HEK293 (cell line): Measurements from ENCODE around the gene LSM11.

Experiments
- CTCF ChIA-PET: fragments of 350-600 bp; formaldehyde crosslinking; extraction: SDS; loops from one replicate; lab custom pipeline; 2021; ENCODE audit warnings: antibody characterized with exemption; lab: Yijun Ruan, JAX
- POLR2A ChIA-PET: fragments of 300-600 bp; formaldehyde crosslinking; extraction: SDS; loops from one replicate; lab custom pipeline; 2020; ENCODE audit warnings: antibody characterized with exemption, inconsistent platforms; lab: Yijun Ruan, JAX
- H3K27ac ChIP-seq: fragments of 200-500 bp; sonication (Bioruptor generic); 2 replicates; pipeline ENCODE4 v1.5.1; 2014; ENCODE audit warnings: low read depth, low read length, control low read depth, inconsistent platforms; ENCODE audit errors: extremely low read depth
- H3K36me3 ChIP-seq, 2 experiments: fragments of 200-500 bp in 1 of 2; sonication (Bioruptor generic) in 1 of 2; 1 replicate in 1 of 2; 2 replicates in 1 of 2; pipeline ENCODE4 v1.5.1; 2014 to 2017; ENCODE audit warnings: inconsistent platforms in 2 of 2, low read length in 2 of 2; ENCODE audit not compliant: control insufficient read depth in 2 of 2, insufficient read depth in 1 of 2
- H3K4me1 ChIP-seq: fragments of 200-500 bp; sonication (Bioruptor generic); 2 replicates; pipeline ENCODE4 v1.5.1; 2014; ENCODE audit warnings: mild to moderate bottlenecking, low read length, inconsistent platforms; ENCODE audit not compliant: control insufficient read depth, insufficient read depth
- H3K4me3 ChIP-seq: 2 replicates; pipeline ENCODE4 v1.5.1; 2011; ENCODE audit warnings: low read depth, mild to moderate bottlenecking, control low read depth, low read length, moderate library complexity
- H3K9me3 ChIP-seq: fragments of 200-500 bp; sonication (Bioruptor generic); 2 replicates; pipeline ENCODE4 v1.5.1; 2014; ENCODE audit warnings: low read depth, low read length, inconsistent platforms; ENCODE audit not compliant: control insufficient read depth, insufficient read depth
- BCL11B ChIP-seq: fragments of 450-650 bp; formaldehyde crosslinking; IDR thresholded peaks from 2 replicates; pipeline ENCODE4 v1.5.1; 2016; ENCODE audit warnings: low read depth, missing biosample characterization, missing genetic modification characterization
- GFI1B ChIP-seq: fragments of 450-650 bp; formaldehyde crosslinking; IDR thresholded peaks from 2 replicates; pipeline ENCODE4 v1.5.1; 2016; ENCODE audit warnings: missing biosample characterization, missing genetic modification characterization
- PATZ1 ChIP-seq: fragments of 450-650 bp; formaldehyde crosslinking; IDR thresholded peaks from 2 replicates; pipeline ENCODE4 v1.5.1; 2016; ENCODE audit warnings: missing biosample characterization, missing genetic modification characterization
- SALL2 ChIP-seq: fragments of 450-650 bp; formaldehyde crosslinking; IDR thresholded peaks from 2 replicates; pipeline ENCODE4 v1.5.0; 2017; ENCODE audit warnings: missing biosample characterization, mild to moderate bottlenecking, missing genetic modification characterization, borderline replicate concordance
- YY1 ChIP-seq: fragments of 450-650 bp; formaldehyde crosslinking; IDR thresholded peaks from 2 replicates; pipeline ENCODE4 v1.5.1; 2018; ENCODE audit warnings: missing biosample characterization, missing genetic modification characterization
- ZBTB1 ChIP-seq: fragments of 450-650 bp; formaldehyde crosslinking; IDR thresholded peaks from 2 replicates; pipeline ENCODE4 v1.5.1; 2016; ENCODE audit warnings: missing biosample characterization, missing genetic modification characterization
- ZBTB21 ChIP-seq: fragments of 450-650 bp; formaldehyde crosslinking; IDR thresholded peaks from 2 replicates; pipeline ENCODE4 v1.5.1; 2017; ENCODE audit warnings: missing biosample characterization, missing genetic modification characterization
- ZBTB26 ChIP-seq: fragments of 450-650 bp; formaldehyde crosslinking; optimal IDR thresholded peaks from 2 replicates; pipeline ENCODE3; 2016; ENCODE audit warnings: missing biosample characterization, mild to moderate bottlenecking, missing genetic modification characterization
- ZFHX2 ChIP-seq: fragments of 450-650 bp; formaldehyde crosslinking; conservative IDR thresholded peaks from 2 replicates; pipeline ENCODE4 v1.5.1; 2016; ENCODE audit warnings: missing biosample characterization, missing genetic modification characterization
- ZNF175 ChIP-seq: fragments of 450-650 bp; formaldehyde crosslinking; IDR thresholded peaks from 2 replicates; pipeline ENCODE4 v1.5.1; 2016; ENCODE audit warnings: missing biosample characterization, missing genetic modification characterization
- ZNF221 ChIP-seq: fragments of 450-650 bp; formaldehyde crosslinking; IDR thresholded peaks from 2 replicates; pipeline ENCODE4 v1.5.1; 2017; ENCODE audit warnings: missing biosample characterization, missing genetic modification characterization, borderline replicate concordance
- ZNF223 ChIP-seq: fragments of 450-650 bp; formaldehyde crosslinking; IDR thresholded peaks from 2 replicates; pipeline ENCODE4 v1.5.1; 2016; ENCODE audit warnings: missing biosample characterization, missing genetic modification characterization
- ZNF24 ChIP-seq: fragments of 450-650 bp; formaldehyde crosslinking; IDR thresholded peaks from 2 replicates; pipeline ENCODE4 v1.5.1; 2016; ENCODE audit warnings: missing biosample characterization, missing genetic modification characterization
- ZNF26 ChIP-seq: fragments of 450-650 bp; formaldehyde crosslinking; IDR thresholded peaks from 2 replicates; pipeline ENCODE4 v1.5.1; 2016; ENCODE audit warnings: missing biosample characterization, missing genetic modification characterization
- ZNF366 ChIP-seq: fragments of 450-650 bp; formaldehyde crosslinking; conservative IDR thresholded peaks from 2 replicates; pipeline ENCODE4 v1.5.1; 2016; ENCODE audit warnings: missing biosample characterization, missing genetic modification characterization
- ZNF37A ChIP-seq: fragments of 450-650 bp; IDR thresholded peaks from 2 replicates; pipeline ENCODE4 v1.5.1; 2018; ENCODE audit warnings: missing biosample characterization, missing genetic modification characterization
- ZNF426 ChIP-seq: fragments of 450-650 bp; formaldehyde crosslinking; IDR thresholded peaks from 2 replicates; pipeline ENCODE4 v1.5.1; 2017; ENCODE audit warnings: missing biosample characterization, missing genetic modification characterization, mild to moderate bottlenecking, inconsistent platforms, moderate library complexity
- ZNF488 ChIP-seq: fragments of 450-650 bp; formaldehyde crosslinking; IDR thresholded peaks from 2 replicates; pipeline ENCODE4 v1.5.1; 2016; ENCODE audit warnings: missing biosample characterization, missing genetic modification characterization
- ZNF548 ChIP-seq: fragments of 450-650 bp; formaldehyde crosslinking; IDR thresholded peaks from 2 replicates; pipeline ENCODE4 v1.5.1; 2016; ENCODE audit warnings: missing biosample characterization, missing genetic modification characterization
- ZNF629 ChIP-seq: fragments of 450-650 bp; formaldehyde crosslinking; IDR thresholded peaks from 2 replicates; pipeline ENCODE4 v1.5.1; 2017; ENCODE audit warnings: missing biosample characterization, missing genetic modification characterization
- ZNF704 ChIP-seq: fragments of 450-650 bp; formaldehyde crosslinking; IDR thresholded peaks from 2 replicates; pipeline ENCODE4 v1.5.1; 2016; ENCODE audit warnings: missing biosample characterization, missing genetic modification characterization
- ZNF777 ChIP-seq: fragments of 450-650 bp; formaldehyde crosslinking; IDR thresholded peaks from 2 replicates; pipeline ENCODE4 v1.5.1; 2017; ENCODE audit warnings: missing biosample characterization, missing genetic modification characterization, borderline replicate concordance
- ZSCAN4 ChIP-seq: fragments of 450-650 bp; formaldehyde crosslinking; IDR thresholded peaks from 2 replicates; pipeline ENCODE4 v1.5.1; 2017; ENCODE audit warnings: missing biosample characterization, missing genetic modification characterization
- ZXDB ChIP-seq: fragments of 450-650 bp; formaldehyde crosslinking; IDR thresholded peaks from 2 replicates; pipeline ENCODE4 v1.5.1; 2016; ENCODE audit warnings: missing biosample characterization, missing genetic modification characterization

The LSM11 gene

GRCh38 chr5:157799578-157799977 is 56.1 kb downstream of the LSM11 start:
- no peak overlapping the region for H3K27ac ChIP-seq
- no peaks in the 10 kb centered on the region for H3K4me1 ChIP-seq
- H3K36me3 ChIP-seq: peaks cover 28 to 45% of the 10 kb centered on the region in 2 experiments
- no peak for TF ChIP-seq ZNF37A
- TF ChIP-seq GFI1B: no peak
- TF ChIP-seq ZBTB21: no peak
- TF ChIP-seq ZNF366: no peak
- no peak for TF ChIP-seq ZFHX2 (tag by site-specific recombination)
- no peak for TF ChIP-seq ZSCAN4 (tag by site-specific recombination)
- no peak overlapping the region for H3K4me3 ChIP-seq
- ChIA-PET POLR2A (no interaction called here), CTCF (no interaction called here)
- no peaks in the 10 kb centered on the region for H3K9me3 ChIP-seq

GRCh38 chr5:157800137-157800536 is 56.6 kb downstream of the LSM11 start:
- CTCF ChIA-PET: no interaction called here
- H3K36me3 ChIP-seq: peaks cover 33 to 43% of the 10 kb centered on the region in 2 experiments
- POLR2A ChIA-PET: no interaction called here
- H3K27ac ChIP-seq: no peak overlapping the region
- H3K9me3 ChIP-seq: no peaks in the 10 kb centered on the region
- H3K4me3 ChIP-seq: no peak overlapping the region
- no peaks in the 10 kb centered on the region for H3K4me1 ChIP-seq
- TF ChIP-seq ZNF175 (tag by site-specific recombination) (no peak), ZNF548 (tag by site-specific recombination) (no peak), ZNF629 (tag by site-specific recombination) (no peak), ZBTB1 (tag by site-specific recombination) (no peak), ZXDB (tag by site-specific recombination) (no peak), ZNF488 (tag by site-specific recombination) (no peak), ZNF704 (no peak), ZNF24 (tag by site-specific recombination) (no peak), ZNF221 (tag by site-specific recombination) (no peak), ZNF223 (tag by site-specific recombination) (no peak), PATZ1 (tag by site-specific recombination) (no peak), YY1 (tag by site-specific recombination) (no peak), ZNF26 (tag by site-specific recombination) (no peak), SALL2 (tag by site-specific recombination) (no peak), ZBTB26 (tag by site-specific recombination) (no peak), BCL11B (tag by site-specific recombination) (no peak), ZNF426 (tag by site-specific recombination) (no peak), ZNF777 (tag by site-specific recombination) (no peak)
